ENCODE data around the gene PLCG2.
"Not testable (repeated sequence)": the region's sequence is repeated elsewhere in the genome, so short reads cannot be mapped to it uniquely, and the experiment has no call there.

Gene PLCG2

DNA sequence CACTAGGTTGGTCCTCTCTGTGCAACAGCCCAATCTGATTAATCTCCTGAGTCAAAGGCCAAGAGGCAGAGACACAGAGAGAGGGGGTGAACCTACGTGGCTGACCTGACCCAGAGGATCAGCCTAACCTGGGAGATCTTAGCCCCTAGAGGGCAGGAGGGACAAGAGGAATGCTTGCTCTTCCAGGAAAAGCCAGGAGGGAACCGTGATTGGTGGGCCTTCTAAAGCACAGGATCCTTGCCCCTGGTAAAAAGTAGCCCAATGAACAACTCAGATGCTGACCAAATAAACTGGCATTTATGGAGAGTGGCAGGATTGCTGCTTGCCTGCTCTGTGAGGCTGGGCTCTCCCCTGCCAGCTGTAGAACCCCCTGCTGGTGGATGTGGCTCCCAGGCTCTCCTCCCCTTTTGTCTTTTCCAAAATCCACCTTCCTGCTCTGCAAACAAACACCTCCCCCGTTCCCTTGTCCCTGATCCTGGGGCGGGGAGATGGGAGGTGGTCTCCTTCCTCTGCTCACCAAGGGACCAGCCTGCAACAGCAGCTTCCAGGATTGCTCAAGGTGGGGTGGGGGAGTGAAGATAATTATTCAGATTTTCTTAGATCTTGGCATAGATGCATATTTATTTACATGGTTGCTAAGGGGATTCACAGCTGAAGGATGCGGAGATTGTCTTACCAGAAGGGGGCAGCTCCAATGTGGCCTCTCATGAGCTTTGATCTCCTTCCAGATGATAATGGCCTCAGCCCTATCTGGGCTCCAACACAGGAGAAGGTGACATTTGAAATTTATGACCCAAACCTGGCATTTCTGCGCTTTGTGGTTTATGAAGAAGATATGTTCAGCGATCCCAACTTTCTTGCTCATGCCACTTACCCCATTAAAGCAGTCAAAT, 160.3 kb downstream of the PLCG2 start:
- no peak for DNase-seq (ENCODE audit: low read depth)

DNA sequence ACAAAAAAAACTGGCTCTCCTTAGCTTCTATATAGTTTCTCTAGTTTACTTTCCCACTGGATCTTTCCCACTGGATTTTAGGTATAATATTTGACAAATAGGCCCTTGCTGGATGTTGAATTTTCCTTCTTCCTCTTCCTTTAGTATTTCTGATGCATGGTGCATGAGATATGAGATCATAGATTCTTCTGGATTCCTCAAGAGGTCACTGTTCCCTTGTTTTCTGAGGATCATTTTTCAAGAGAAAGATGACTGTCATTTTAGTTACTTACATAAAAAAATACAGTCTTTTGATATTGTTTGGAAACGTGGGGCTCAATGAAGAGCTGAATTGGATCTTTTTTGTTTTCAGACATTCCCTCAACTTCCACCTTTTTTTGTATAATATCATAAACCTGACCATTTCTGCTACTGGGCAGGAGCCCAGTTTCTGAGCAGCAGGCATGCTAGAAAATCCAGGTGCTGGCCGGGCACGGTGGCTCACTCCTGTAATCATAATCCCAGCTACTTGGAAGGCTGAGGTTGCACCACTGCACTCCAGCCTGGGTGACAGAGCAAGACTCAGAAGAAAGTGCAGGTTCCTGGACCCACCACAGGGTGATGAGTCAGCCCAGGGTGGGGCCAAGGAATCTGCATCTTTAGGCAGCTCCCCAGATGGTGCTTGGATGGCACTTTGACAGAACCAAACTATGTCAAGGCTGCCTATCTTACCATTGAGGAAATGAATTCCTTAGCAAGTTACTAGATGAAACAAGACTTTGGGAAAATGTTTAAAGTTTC, 161.9 kb downstream of the PLCG2 start:
- DNase-seq (ENCODE audit: low read depth): no peak

GRCh38 chr16:81942007-81942601, 163.0 kb downstream of the PLCG2 start:
- DNase-seq (ENCODE audit: low read depth): no peak

DNA sequence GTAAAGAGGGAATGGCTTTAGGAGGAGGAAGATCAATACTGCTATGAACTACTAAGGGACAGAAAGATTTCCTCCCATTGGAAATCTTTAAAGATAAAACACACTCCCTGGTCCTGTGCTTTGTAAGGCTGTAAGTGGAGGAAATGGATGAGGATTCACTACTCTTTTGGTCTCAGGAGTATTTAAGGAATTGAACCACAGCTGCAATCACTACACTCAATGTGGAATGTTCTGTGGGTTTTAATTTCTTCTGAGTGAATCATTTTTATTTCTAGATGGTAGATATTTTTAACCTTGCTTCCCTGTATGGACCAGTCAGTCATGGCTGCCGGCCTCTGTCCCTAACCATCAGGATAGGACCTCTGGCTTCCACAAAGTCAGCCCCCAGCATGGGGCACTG, 166.6 kb downstream of the PLCG2 start:
- no peak for DNase-seq (ENCODE audit: low read depth)

DNA sequence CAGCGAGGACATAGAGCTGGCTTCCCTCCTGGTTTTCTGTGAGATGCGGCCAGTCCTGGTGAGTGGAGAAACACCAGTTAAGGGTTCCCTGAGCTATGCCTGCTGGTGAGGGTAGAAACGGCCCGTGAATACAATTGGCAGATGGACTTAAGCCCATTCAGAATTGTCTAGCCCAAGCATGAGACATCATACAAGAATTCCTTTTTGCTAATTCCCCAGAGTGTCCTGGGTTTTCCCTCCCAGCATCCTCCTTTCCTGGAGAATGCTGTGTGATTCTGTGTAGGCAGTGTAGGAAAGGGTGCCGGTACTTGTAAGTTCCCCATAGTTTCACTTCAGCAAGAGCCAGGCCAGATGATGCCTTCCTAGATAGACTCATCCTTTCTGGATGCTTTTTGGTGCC, 167.1 kb downstream of the PLCG2 start:
- DNase-seq (ENCODE audit: low read depth): no peak

- DNase-seq (ENCODE audit: low read depth): no peak
These were observed 172.5 kb downstream of the PLCG2 start for GRCh38 chr16:81951564-81951963.

DNA sequence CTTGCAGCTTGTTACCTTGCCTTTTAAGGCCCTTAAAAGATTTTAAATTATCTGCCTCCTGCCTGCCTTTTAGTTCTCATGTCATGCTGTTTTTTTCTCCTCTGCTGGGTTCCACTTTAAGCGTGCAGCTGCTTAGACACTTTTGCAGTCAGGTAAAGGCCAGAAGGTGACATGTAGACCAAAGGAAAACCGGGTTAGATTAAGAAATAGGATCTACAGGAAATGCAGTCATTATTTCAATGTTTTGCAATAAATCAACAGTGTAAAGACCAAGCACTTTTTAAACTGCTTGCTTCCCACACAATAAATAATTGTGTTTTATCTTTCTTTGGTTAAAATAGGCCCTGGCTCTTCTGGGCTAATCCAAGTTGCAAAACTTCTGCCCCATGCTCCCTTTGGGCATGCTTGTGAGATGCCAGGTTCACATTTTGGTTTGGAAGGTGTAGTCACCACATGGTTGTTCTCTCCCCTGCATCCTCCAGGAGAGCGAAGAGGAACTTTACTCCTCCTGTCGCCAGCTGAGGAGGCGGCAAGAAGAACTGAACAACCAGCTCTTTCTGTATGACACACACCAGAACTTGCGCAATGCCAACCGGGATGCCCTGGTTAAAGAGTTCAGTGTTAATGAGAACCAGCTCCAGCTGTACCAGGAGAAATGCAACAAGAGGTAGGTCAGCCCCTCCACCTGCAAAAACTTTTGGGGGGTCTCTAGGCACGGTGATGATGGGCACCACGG, 177.3 kb downstream of the PLCG2 start:
- no peak for DNase-seq (ENCODE audit: low read depth)

GRCh38 chr16:81964808-81965207, 185.7 kb downstream of the PLCG2 start:
- no peak for DNase-seq (ENCODE audit: low read depth)

DNA sequence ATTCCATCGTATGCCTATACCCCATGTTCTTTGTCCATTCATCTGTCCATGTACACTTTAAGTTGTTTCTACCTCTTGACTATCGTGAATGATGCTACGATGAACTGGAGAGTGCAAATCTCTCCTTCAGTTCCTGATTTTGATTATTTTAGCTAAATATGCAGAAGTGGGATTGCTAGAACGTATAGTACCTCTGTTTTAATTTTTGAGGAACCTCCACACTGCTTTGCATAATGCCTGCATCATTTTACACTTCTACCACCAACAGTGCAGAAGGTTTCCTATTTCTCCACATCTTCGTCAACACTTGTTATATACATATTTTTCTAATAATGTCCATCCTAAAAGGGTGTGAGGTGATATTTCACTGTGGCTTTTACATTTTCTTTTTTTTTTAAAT, 188.3 kb downstream of the PLCG2 start:
- DNase-seq (ENCODE audit: low read depth): no peak

GRCh38 chr16:81971853-81972252, 192.8 kb downstream of the PLCG2 start:
- no peak for DNase-seq (ENCODE audit: low read depth)

- DNase-seq (ENCODE audit: low read depth): no peak
These were observed 194.6 kb downstream of the PLCG2 start for GRCh38 chr16:81973737-81974136.

GRCh38 chr16:81975637-81976036, 196.5 kb downstream of the PLCG2 start:
- no peak for DNase-seq (ENCODE audit: low read depth)

GRCh38 chr16:81977335-81977942, 198.3 kb downstream of the PLCG2 start:
- DNase-seq (ENCODE audit: low read depth): not testable (repeated sequence)

- no peak for DNase-seq (ENCODE audit: low read depth)
These were observed 208.0 kb downstream of the PLCG2 start for GRCh38 chr16:81987121-81987520.

DNA sequence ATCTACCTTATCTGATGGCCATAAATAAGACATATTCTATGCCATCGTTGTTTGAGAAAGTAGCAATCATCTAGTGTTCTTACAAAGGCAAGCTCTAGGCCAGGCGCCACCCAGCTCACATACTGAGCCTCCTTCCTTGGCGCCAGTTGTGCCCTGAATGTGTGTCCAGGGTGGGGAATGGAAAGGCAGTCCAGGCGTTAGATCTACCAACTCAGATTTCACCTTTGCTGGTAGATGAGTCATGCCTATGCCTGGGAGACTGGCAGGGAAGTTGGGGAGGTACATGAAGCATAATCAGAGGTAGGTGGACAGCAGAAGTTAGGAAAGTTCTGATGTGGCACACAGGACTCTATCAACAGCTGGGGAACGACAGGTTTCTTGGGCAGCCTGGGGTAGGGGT, 208.6 kb downstream of the PLCG2 start:
- no peak for DNase-seq (ENCODE audit: low read depth)

GRCh38 chr16:81992859-81993258, 213.8 kb downstream of the PLCG2 start:
- no peak for DNase-seq (ENCODE audit: low read depth)

DNA sequence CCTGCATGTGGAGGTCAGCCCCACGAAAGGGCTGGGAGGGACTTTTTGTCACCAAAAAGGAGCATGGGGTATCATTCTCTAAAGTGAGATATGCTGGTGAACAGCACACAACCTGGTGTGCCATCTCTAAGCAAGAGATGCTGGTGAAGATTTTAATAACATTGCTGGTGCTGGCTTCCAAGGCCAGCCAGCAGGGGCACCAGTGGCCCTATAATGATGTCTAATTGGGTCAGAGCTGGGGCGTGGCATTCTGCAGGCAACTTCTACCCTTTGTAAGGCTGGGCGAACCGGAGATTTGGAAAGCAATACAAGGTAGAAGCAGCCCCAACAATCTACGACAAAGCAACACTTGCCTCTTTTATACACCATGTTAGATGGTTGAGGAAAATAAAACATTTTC, 215.4 kb downstream of the PLCG2 start:
- DNase-seq (ENCODE audit: low read depth): no peak

- no peak for DNase-seq (ENCODE audit: low read depth)
These were observed 216.6 kb downstream of the PLCG2 start for GRCh38 chr16:81995651-81996050.

DNA sequence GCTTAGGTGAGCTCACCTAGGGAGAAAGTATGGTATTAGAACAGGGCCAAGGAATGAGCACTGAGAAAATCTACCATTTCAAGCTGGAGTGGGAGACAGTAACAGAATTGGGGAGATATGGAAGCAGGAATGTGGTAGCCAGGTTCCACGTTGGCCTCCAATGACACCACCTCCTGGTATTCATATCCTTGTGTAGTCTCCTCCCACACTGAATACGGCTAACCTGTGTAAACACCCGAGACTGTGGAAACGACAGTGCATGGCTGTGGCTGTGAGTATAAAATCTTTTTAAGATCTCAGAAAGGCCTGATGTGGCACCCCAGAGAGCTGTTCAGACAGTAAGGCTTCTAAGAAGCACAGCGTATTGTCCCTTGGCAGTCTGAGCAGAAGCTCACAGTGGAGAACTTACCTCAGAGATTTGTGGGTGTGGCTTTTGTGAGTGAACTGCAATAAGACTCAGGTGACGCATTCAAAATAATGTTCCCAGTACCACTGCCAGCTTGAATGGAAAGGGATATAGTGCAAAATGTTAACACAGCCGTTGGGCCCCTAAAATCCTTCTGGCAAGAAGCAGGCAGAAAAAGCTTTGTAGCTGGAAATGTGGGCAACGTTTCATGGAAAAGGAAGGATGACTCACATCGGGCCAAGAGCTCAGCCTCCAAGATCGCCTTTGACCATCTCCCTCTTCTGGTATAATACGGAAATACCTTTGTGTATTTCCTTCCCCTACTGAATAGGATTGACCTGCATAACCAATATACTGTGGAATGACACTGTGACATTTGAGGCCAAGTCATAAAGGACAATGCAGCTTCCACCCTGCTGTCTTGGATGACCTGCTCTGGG, 217.8 kb downstream of the PLCG2 start:
- no peak for DNase-seq (ENCODE audit: low read depth)

- no peak for DNase-seq (ENCODE audit: low read depth)
These were observed 218.6 kb downstream of the PLCG2 start for GRCh38 chr16:81997738-81998137.

GRCh38 chr16:82002831-82003230, 223.7 kb downstream of the PLCG2 start:
- no peak for DNase-seq (ENCODE audit: low read depth)

Measured in stimulated activated CD8-positive, alpha-beta memory T cell treated with anti-CD3 and anti-CD28 coated beads, Interleukin-12 subunit alpha, Interleukin-12 subunit beta, amount 100 ng/mL, for 4 hours (primary cell).